H9 (cell line): ENCODE results near the gene COQ8A. TPM values are rescaled to one million over a fixed set of nuclear protein-coding genes. Genes with fewer than 3 reads are reported as not detected.

ENCODE experiments used
- DNase-seq: peaks from one replicate; pipeline ENCODE4 v3.0.0-alpha.2; 2017
- H2AFZ ChIP-seq: one replicate; pipeline ENCODE4 v1.6.1; 2013; ENCODE audit warnings: mild to moderate bottlenecking, low read length, control low read depth, moderate library complexity
- H2AK5ac ChIP-seq: 2 replicates; pipeline ENCODE4 v1.6.1; 2013; ENCODE audit warnings: low read length, control low read depth, mixed read lengths; ENCODE audit not compliant: insufficient read length
- H2BK120ac ChIP-seq: one replicate; pipeline ENCODE4 v1.6.1; 2013; ENCODE audit warnings: low read depth, mild to moderate bottlenecking, low read length, control low read depth, inconsistent platforms; ENCODE audit not compliant: poor library complexity, severe bottlenecking
- H2BK12ac ChIP-seq: 2 replicates; pipeline ENCODE4 v1.6.1; 2013; ENCODE audit warnings: low read length, control low read depth, mixed read lengths, low read depth; ENCODE audit not compliant: insufficient read length
- H2BK15ac ChIP-seq: 2 replicates; pipeline ENCODE4 v1.6.1; 2013; ENCODE audit warnings: low read depth, low read length, control low read depth
- H2BK20ac ChIP-seq: one replicate; pipeline ENCODE4 v1.6.1; 2013; ENCODE audit warnings: low read depth, mild to moderate bottlenecking, low read length, control low read depth, inconsistent platforms; ENCODE audit not compliant: poor library complexity, severe bottlenecking
- H2BK5ac ChIP-seq: 2 replicates; pipeline ENCODE4 v1.6.1; 2013; ENCODE audit warnings: low read length, control low read depth, mixed read lengths; ENCODE audit not compliant: insufficient read length
- H3K14ac ChIP-seq: 2 replicates; pipeline ENCODE4 v1.6.1; 2013; ENCODE audit warnings: low read length, control low read depth; ENCODE audit not compliant: insufficient read depth
- H3K18ac ChIP-seq: 2 replicates; pipeline ENCODE4 v1.6.1; 2013; ENCODE audit warnings: low read depth, mild to moderate bottlenecking, mixed read lengths, low read length, control low read depth; ENCODE audit not compliant: insufficient read length
- H3K23ac ChIP-seq: 2 replicates; pipeline ENCODE4 v1.6.1; 2013; ENCODE audit warnings: low read length, control low read depth, mixed read lengths, low read depth; ENCODE audit not compliant: insufficient read length
- H3K23me2 ChIP-seq: 2 replicates; pipeline ENCODE4 v1.6.1; 2013; ENCODE audit warnings: low read depth, mild to moderate bottlenecking, mixed read lengths, low read length, control low read depth; ENCODE audit not compliant: insufficient read length, poor library complexity, severe bottlenecking
- H3K27ac ChIP-seq: 2 replicates; pipeline ENCODE4 v1.5.1; 2013; ENCODE audit warnings: low read length, control low read depth, mixed read lengths, low read depth; ENCODE audit not compliant: insufficient read length
- H3K27me3 ChIP-seq: 2 replicates; pipeline ENCODE4 v1.6.1; 2013; ENCODE audit warnings: low read length, control low read depth, inconsistent platforms; ENCODE audit not compliant: insufficient read depth
- H3K4ac ChIP-seq: 2 replicates; pipeline ENCODE4 v1.6.1; 2013; ENCODE audit warnings: low read depth, mild to moderate bottlenecking, control low read depth, inconsistent platforms, low read length, moderate library complexity
- H3K4me1 ChIP-seq: 2 replicates; pipeline ENCODE4 v1.6.1; 2013; ENCODE audit warnings: low read length, control low read depth, inconsistent platforms; ENCODE audit not compliant: insufficient read depth
- H3K4me2 ChIP-seq: 2 replicates; pipeline ENCODE4 v1.6.1; 2013; ENCODE audit warnings: low read length, control low read depth, mixed read lengths; ENCODE audit not compliant: insufficient read length, insufficient read depth
- H3K56ac ChIP-seq: 2 replicates; pipeline ENCODE4 v1.6.1; 2013; ENCODE audit warnings: low read depth, mild to moderate bottlenecking, mixed read lengths, low read length, control low read depth; ENCODE audit not compliant: insufficient read length
- H3K79me1 ChIP-seq: 2 replicates; pipeline ENCODE4 v1.6.1; 2013; ENCODE audit warnings: low read depth, mild to moderate bottlenecking, moderate library complexity, low read length, control low read depth, inconsistent platforms; ENCODE audit not compliant: insufficient read depth, poor library complexity, severe bottlenecking
- H3K79me2 ChIP-seq: 2 replicates; pipeline ENCODE4 v1.6.1; 2013; ENCODE audit warnings: low read length, control low read depth, inconsistent platforms; ENCODE audit not compliant: insufficient read depth
- H3K9ac ChIP-seq: 2 replicates; pipeline ENCODE4 v1.6.1; 2013; ENCODE audit warnings: low read length, control low read depth, mixed read lengths; ENCODE audit not compliant: insufficient read length; ENCODE audit errors: extremely low read depth
- H3K9me3 ChIP-seq: one replicate; pipeline ENCODE4 v1.6.1; 2013; ENCODE audit warnings: low read depth, low read length, inconsistent platforms; ENCODE audit not compliant: control insufficient read depth
- H3T11ph ChIP-seq: one replicate; pipeline ENCODE4 v1.6.1; 2013; ENCODE audit warnings: mild to moderate bottlenecking, low read length, control low read depth, inconsistent platforms
- H4K20me1 ChIP-seq: one replicate; pipeline ENCODE4 v1.6.1; 2013; ENCODE audit not compliant: control insufficient read depth, insufficient read length, insufficient read depth
- H4K5ac ChIP-seq: 2 replicates; pipeline ENCODE4 v1.6.1; 2013; ENCODE audit warnings: low read depth, mild to moderate bottlenecking, mixed read lengths, low read length, control low read depth; ENCODE audit not compliant: insufficient read length
- H4K8ac ChIP-seq: replicated peaks from 2 replicates; pipeline ENCODE4 v1.6.1; 2013; ENCODE audit warnings: low read length, control low read depth, mixed read lengths, low read depth; ENCODE audit not compliant: insufficient read length
- H4K91ac ChIP-seq: 2 replicates; pipeline ENCODE4 v1.6.1; 2013; ENCODE audit warnings: low read depth, mild to moderate bottlenecking, moderate library complexity, mixed read lengths, low read length, control low read depth; ENCODE audit not compliant: insufficient read length
- H3K27ac Mint-ChIP-seq, 3 experiments: 2 replicates in 2 of 3; 3 replicates in 1 of 3; pipeline ENCODE4 v1.8.0; 2020 to 2021; ENCODE audit warnings: mixed read lengths in 3 of 3, mild to moderate bottlenecking in 1 of 3, moderate library complexity in 1 of 3
- H3K27me3 Mint-ChIP-seq: 2 replicates; pipeline ENCODE4 v1.8.0; 2021; ENCODE audit warnings: low read depth, mild to moderate bottlenecking, moderate library complexity, mixed read lengths
- H3K36me3 Mint-ChIP-seq, 3 experiments: 2 replicates in 2 of 3; 3 replicates in 1 of 3; pipeline ENCODE4 v1.8.0; 2020 to 2021; ENCODE audit warnings: low read depth in 3 of 3, mixed read lengths in 3 of 3; ENCODE audit not compliant: insufficient read depth in 1 of 3
- H3K4me1 Mint-ChIP-seq, 2 experiments: 2 replicates each; pipeline ENCODE4 v1.8.0; 2020; ENCODE audit warnings: mixed read lengths in 2 of 2
- H3K4me3 Mint-ChIP-seq, 2 experiments: 2 replicates in 1 of 2; 3 replicates in 1 of 2; pipeline ENCODE4 v1.8.0; 2020 to 2021; ENCODE audit warnings: mild to moderate bottlenecking in 2 of 2, mixed read lengths in 2 of 2, moderate library complexity in 1 of 2
- H3K9me3 Mint-ChIP-seq, 2 experiments: 2 replicates in 1 of 2; 3 replicates in 1 of 2; pipeline ENCODE4 v1.8.0; 2020; ENCODE audit warnings: mild to moderate bottlenecking in 2 of 2, mixed read lengths in 2 of 2, moderate library complexity in 1 of 2
- WGBS: extraction: QIAGEN DNeasy Blood & Tissue Kit; methylation state at CpG from one replicate; pipeline ENCODE4 v1.1.7; 2013; ENCODE audit warnings: missing lambda C conversion rate, low lambda C conversion rate, mixed read lengths; ENCODE audit not compliant: insufficient read length; ENCODE audit errors: extremely low coverage; 5-methylcytosine and 5-hydroxymethylcytosine counted together
- total RNA-seq: library from RNA; stranded (reverse); gene quantifications from 2 replicates; pipeline ENCODE4 v1.2.1, GENCODE V29; 2021
- TF ChIP-seq, protein P1 (sequence below): fragments of 200-600 bp; sonication (generic); conservative IDR thresholded peaks from 3 replicates; pipeline ENCODE4 v1.8.0; 2021; ENCODE audit warnings: antibody characterized with exemption, mild to moderate bottlenecking

Gene COQ8A
- total RNA-seq, 1 experiment from 2014 or later, result 26.0 TPM

DNA sequence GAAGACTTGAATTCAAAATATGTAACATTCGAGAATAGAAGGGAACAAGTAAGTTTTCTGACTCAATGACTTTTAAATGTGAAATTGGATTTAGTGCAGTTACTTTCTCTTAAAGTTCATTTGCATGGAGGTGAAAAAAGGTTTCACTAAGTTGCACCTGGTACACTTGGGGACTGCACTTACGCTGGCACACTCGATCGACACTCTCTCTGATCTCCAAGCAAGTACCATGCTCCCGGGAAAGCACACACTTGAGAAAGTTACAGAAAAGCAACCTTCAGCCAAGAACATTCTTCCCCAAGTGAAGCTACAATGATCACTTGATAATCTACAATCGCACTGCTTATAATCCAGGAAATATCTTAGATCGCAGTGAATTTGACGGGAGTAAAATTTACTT, 63.1 kb downstream of the COQ8A start:
- no peak overlapping the region for H3K9ac ChIP-seq
- H3K4me3 Mint-ChIP-seq, result no peak overlapping the region
- no peak overlapping the region for H3K4me2 ChIP-seq
- peaks cover 0 to 4% of the 10 kb centered on the region in 2 experiments; a peak in 1 of 5 replicates for H3K9me3 Mint-ChIP-seq
- H3K18ac ChIP-seq, result no peak overlapping the region
- no peak overlapping the region for H2AFZ ChIP-seq
- H3K27ac ChIP-seq, result no peak overlapping the region
- no peak overlapping the region for H3K4ac ChIP-seq
- no peak for DNase-seq
- no peak overlapping the region for H3K56ac ChIP-seq
- no peak overlapping the region for H3K23ac ChIP-seq
- no peaks in the 10 kb centered on the region for H3K79me2 ChIP-seq
- no peak overlapping the region for H2BK20ac ChIP-seq
- H4K5ac ChIP-seq, result no peak overlapping the region
- no peak overlapping the region for H2BK5ac ChIP-seq
- no peak overlapping the region for H3T11ph ChIP-seq
- H2BK15ac ChIP-seq, result no peak overlapping the region
- no peak overlapping the region for H4K91ac ChIP-seq
- peaks cover 4 to 13% (median 10%) of the 10 kb centered on the region in 3 experiments; a peak in 6 of 7 replicates for H3K36me3 Mint-ChIP-seq
- H3K4me1 ChIP-seq, result no peaks in the 10 kb centered on the region
- H2BK120ac ChIP-seq, result no peak overlapping the region
- no peaks in the 10 kb centered on the region for H3K23me2 ChIP-seq
- H3K27ac Mint-ChIP-seq, result 0 out of 7 replicates have a peak overlapping the region, but pooled peaks of 1 of the 3 experiments have one; percentile 14
- H3K9me3 ChIP-seq, result no peaks in the 10 kb centered on the region
- H3K27me3 Mint-ChIP-seq, result no peaks in the 10 kb centered on the region
- no peak overlapping the region for H3K14ac ChIP-seq
- no peaks in the 10 kb centered on the region for H3K4me1 Mint-ChIP-seq
- H4K8ac ChIP-seq, result no peak overlapping the region
- H3K79me1 ChIP-seq, result no peaks in the 10 kb centered on the region
- no peaks in the 10 kb centered on the region for H4K20me1 ChIP-seq
- TF ChIP-seq, protein P1, sequence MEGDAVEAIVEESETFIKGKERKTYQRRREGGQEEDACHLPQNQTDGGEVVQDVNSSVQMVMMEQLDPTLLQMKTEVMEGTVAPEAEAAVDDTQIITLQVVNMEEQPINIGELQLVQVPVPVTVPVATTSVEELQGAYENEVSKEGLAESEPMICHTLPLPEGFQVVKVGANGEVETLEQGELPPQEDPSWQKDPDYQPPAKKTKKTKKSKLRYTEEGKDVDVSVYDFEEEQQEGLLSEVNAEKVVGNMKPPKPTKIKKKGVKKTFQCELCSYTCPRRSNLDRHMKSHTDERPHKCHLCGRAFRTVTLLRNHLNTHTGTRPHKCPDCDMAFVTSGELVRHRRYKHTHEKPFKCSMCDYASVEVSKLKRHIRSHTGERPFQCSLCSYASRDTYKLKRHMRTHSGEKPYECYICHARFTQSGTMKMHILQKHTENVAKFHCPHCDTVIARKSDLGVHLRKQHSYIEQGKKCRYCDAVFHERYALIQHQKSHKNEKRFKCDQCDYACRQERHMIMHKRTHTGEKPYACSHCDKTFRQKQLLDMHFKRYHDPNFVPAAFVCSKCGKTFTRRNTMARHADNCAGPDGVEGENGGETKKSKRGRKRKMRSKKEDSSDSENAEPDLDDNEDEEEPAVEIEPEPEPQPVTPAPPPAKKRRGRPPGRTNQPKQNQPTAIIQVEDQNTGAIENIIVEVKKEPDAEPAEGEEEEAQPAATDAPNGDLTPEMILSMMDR, result no peak
- no peak overlapping the region for H2BK12ac ChIP-seq
- WGBS, result no CpG with 5 or more reads among the region's 8 CpGs
- no peaks in the 10 kb centered on the region for H3K27me3 ChIP-seq
- no peak overlapping the region for H2AK5ac ChIP-seq
